ENCODE measurements around the gene PURA.
"Not testable (repeated sequence)": the region's sequence is repeated elsewhere in the genome, so short reads cannot be mapped to it uniquely, and the experiment has no call there.

Gene PURA

GRCh38 chr5:140141241-140141640 is 27.3 kb downstream of the PURA start:
- DNase-seq, result no peak

DNA sequence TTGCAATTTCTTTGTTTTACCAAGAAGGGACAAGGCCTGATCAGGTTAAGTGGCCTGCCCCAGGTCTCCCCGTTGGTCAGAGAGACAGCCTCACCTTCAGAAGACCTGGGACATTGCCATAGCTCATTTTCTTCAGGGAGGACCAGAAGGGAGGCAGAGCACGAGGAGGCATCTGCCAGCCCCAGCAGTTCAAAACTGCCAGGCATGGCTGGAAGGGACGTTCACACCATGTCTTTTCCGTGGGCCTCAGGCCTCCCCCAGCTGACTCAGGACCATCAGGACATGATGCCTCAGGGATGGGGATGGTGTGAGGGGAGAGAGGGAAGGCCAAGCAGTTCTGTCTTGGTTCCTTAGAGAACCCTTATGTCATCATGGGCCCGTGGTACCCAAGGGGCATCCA is 28.3 kb downstream of the PURA start:
- DNase-seq, result no peak

GRCh38 chr5:140142856-140143255 is 28.9 kb downstream of the PURA start:
- DNase-seq, result no peak

DNA sequence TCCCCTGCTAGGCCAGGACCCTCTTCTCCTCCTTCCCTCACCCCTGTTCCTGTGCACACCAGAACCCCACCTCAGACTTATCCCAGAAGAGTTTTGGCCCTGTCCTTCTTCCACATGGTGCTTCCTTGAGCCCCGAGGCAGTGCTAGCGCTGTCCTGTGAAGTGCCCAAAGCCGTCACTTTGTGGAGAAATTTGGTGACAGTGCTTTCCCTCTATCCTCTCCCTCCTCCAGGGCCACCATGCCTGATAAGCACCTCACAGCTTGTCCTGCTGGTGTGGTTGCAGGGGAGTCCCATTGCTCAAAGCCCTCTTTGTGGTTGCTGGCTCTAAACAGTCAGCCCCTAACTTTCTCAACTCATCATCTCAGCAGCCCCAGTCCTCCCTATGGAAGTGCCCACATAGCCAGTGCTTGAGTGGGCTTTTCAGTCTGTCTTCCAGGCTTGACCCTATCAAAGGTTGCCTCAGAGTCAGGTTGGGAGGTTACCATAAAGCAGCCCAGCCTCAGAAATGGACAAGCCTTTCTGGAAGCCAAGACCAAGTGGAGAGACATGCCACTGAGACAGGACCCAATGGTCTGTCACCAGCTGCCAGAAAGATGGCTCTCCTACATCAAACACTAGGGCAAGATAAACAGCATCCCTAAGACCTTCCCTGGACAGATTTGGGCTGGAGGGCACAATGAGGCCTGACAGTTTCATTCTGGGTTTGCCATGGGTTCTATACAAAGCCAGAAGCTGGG is 29.8 kb downstream of the PURA start:
- DNase-seq, result no peak

DNA sequence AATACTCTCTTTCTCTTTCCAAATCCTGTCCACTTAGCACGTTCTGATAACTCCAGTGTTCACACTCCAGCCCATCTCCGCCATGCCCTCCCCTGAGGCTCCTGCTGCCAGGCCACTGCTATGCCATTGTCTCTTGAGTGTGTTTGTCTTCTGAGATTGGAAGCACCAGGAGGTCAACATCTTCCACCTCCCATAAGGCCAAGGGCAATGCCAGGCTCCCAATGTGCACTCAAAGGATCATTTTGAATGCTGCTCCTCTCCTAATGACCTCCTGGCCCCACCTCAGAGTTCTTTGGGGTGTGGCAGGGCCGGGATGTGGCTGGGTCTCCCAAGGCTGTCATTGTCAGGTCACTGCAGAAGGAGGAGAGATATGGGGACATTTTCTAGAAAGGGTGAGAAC is 31.3 kb downstream of the PURA start:
- DNase-seq, result no peak

DNA sequence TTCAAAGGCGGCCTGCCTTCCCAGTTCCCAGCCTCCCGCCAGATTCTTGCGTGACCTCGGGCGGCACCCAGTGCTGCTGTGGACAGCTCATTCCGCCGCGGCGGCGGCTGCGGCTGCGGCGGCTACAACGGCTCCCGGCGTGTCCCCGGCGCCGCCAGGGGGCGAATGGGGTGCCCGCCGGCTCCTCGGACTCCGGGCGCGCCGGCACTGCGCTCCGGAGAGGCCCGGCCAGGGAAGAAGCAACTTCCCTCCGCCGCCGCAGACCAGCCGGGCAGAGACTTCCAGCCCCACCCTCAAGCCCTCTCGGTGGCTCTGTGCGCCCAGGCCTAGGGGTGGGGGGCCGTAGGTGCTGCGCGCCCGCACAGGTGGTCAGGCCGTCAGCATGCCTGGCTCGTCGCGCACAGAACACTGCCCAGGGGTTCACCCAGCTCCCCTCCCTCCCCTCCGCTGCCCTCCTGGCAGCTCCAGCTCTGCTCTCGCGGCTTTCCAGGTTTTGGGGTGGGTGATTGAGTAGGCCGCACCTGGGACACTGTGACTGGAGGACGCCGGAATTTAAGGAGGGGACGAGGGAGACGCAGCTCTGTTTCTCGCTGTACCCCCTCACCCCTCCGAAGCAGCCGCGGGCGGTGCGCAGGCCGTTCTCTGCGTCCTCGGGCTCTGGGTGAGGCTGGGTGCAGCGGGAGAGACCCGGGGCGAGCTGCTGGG is 32.1 kb downstream of the PURA start:
- DNase-seq, result peak; percentile 55

- DNase-seq, result no peak
Observed at GRCh38 chr5:140146523-140146842, 32.6 kb downstream of the PURA start.

- DNase-seq, result no peak
Observed at GRCh38 chr5:140147460-140147859, 33.6 kb downstream of the PURA start.

- DNase-seq, result no peak
Observed at GRCh38 chr5:140148508-140148907, 34.6 kb downstream of the PURA start.

GRCh38 chr5:140150201-140150600 is 36.3 kb downstream of the PURA start:
- DNase-seq, result no peak

DNA sequence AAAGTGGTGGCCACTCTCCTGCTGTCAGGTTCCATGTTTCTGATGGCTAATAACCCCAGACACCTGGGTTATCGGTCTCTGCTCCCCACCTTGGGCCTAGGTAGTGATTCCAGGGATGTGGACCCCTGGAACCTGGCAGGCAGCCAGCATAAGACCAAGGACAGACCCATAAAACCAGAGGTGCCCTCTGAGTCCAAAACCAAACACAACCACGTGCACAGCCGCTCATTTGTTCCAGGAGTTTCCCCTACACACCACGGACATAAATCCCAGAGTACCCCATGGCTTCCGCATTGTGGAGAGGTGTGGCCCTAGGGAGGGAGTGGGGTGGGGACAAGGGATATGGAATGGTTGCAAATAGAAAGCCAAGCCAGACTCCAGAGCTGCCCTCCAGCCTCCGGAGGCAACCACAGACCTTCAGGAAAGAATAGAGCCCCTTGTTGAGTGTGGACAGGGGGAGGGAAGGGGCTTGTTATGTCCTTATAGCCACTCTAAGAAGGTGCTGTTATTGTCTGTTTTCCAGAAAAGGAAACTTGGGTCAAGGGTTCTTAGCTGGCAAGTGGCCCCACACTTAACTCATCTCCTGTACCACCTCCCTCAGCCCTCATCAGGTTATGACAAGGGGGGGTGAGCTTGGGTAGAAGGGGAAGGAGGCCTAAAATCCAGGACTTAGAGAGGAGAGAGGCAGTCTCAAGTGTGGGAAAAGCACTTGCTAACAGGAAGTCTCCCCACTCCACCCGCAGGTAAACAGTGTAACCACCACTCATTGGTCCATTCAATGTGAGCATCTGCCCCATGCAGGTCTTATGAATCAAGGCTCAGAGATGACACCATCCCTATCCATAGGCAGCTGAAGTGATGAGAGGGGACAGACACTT is 37.5 kb downstream of the PURA start:
- no peak for DNase-seq

DNA sequence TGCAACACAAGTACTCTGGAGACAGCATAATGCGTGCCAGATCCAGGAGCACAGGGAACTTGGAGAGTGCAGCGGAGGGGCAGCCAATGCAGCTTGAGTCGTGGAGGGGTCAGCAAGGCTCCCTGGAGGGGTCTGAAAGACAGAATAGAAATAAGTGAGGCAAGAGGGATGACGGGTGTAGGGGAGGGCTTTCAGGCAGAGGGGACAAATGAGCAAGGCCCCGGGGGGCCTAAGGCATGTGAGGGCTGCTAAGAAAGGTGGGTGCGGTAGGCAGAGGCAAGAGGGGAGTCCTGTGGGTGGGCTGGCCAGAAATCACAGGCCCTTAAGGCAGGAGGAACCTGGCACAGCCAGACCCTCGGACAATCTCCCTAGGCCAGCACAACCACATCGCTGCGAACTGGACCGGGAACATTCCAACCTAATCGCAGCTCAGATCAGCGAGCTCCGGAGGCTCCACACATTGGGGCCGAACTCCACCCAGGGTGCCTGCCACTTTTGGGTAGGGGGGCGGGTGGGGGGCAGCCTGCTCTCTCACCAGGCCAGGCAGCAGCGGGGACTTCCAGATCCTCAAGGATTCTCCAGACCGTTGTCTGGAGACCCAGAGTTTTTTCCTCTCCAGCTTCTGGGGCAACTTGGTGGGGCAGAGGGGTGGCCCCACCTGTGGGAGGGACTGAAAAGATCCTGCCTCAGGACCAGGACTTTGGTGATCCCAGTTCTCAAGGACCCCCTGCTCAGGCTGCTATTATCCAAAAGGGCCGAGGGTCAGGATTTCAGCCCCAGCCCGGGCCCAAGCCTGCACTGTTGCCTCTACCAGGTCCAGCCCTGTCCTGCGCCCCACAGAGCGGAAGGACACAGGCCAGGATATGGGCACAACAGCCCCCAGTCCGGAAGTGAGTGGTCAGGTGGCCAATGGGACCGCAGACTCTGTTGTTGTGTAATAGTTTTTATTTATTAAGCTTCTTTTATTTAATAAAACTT is 38.4 kb downstream of the PURA start:
- no peak for DNase-seq

GRCh38 chr5:140153255-140153654 is 39.3 kb downstream of the PURA start:
- DNase-seq, result no peak

- no peak for DNase-seq
Observed at GRCh38 chr5:140153905-140154304, 40.0 kb downstream of the PURA start.

DNA sequence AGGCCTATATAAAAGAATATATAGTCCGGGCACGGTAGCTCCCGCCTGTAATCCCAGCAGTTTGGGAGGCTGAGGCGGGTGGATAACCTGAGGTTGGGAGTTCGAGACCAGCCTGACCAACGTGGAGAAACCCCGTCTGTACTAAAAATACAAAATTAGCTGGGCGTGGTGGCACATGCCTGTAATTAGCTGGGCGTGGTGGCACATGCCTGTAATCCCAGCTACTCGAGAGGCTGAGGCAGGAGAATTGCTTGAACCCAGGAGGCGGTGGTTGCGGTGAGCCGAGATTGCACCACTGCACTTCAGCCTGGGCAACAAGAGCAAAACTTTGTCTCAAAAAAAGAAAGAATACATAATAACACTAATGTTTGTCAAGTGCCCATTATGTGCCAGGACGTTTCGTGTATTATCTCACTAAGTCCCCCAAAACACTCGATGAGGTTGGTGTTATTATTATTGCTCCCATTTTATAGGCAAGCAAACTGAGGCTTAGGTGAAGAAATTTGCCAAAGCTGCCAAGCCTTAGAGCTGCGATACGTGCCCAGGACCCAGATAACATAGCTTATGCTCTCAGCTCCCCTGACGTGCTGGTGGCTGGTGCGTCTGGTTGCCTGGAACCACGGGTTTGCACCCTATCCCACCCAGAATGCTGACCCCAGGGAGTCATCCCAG is 40.9 kb downstream of the PURA start:
- not testable (repeated sequence) for DNase-seq

GRCh38 chr5:140157032-140157781 is 43.3 kb downstream of the PURA start:
- peak; percentile 81 for DNase-seq

DNA sequence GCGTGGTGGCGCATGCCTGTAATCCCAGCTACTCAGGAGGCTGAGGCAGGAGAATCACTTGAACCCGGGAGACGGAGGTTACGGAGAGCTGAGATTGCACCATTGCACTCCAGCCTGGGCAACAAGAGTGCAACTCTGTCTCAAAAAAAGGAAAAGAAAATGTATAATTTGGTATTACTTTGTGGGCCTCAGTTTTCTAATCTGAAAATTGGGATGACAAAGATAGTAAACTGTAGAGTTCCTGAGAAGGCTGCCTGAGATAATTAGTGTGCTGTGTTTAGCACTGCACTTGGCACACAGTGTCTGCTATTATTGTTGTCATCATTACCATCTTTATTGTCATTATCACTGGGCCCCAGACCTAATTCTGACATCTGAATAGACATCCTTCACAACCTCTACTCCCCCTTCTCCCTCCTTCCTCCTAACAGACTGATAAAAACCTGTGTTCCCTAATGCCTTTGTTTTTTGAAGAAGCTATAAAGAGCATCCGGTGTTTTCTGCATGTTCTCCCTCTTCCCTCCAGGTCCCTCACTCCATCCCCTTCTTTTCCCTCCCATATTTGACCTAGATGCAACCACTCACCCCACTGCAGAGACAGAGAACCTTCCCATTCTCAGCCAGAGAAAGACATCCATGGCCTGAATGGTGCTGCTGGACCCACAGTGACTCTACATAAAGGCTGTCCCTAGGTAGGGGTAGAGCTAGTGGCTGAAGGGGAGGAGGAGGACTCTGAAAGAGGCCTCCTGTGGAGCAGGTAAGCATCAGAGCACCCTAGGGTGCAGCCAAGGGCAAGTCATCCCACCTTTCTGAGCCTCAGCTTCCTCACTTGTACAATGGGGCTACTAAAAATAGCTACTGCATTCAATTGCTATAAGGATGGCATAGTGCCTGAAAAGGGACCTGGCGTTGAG is 45.4 kb downstream of the PURA start:
- no peak for DNase-seq

DNA sequence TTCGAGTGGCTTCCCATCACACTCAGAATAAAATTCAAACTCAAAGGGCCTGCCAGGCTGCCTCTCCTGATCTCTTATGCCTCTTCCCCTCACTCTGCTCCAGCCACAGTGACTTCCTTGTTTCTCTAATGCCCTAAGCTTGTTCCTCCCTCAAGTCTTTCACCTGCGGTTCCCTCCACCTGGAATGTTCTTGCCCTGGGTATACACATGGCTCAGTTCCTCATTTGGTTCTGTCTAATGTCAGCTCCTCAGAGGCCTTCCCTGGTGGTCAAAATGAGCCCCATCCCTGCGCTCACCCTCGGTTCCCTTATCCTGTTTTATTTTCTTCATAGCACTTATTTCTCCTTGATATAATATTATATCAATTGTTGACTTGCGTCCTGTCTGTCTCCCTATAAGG is 48.4 kb downstream of the PURA start:
- no peak for DNase-seq

- no peak for DNase-seq
Observed at GRCh38 chr5:140162781-140163180, 48.9 kb downstream of the PURA start.
